ENCODE data around the gene B3GNT7.
"Not testable (repeated sequence)": the region's sequence is repeated elsewhere in the genome, so short reads cannot be mapped to it uniquely, and the experiment has no call there.

Gene B3GNT7

DNA sequence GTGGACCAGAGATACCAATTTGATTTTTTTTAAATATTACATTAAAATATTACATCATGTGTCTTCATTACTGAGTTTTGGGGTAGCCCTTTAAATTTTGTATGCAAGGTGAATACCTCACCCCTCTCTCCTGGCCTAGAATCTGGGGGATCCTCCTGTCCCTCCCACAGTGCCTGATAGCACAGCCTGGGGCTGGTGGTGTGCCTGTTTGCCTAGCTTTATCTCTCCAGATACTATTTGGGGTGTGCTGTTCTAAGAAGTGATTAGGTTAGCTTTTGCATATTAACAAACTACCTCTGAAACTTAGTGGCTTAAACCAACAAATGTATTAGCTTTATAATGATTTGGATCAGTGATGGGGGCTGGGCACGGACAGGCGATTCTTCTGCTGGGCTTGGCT, 20.7 kb upstream of the B3GNT7 start:
- no peaks in the 10 kb centered on the region for H3K27me3 ChIP-seq (ENCODE audit: control insufficient read depth in 1 of 2, insufficient read depth in 2 of 2, low read length in 2 of 2)
- H3K27ac ChIP-seq (ENCODE audit: low read depth, low read length) = no peak overlapping the region
- no peak overlapping the region for H3K4me3 ChIP-seq (ENCODE audit: low read depth in 1 of 2, low read length in 2 of 2)
- no peaks in the 10 kb centered on the region for H3K9me3 ChIP-seq (ENCODE audit: control insufficient read depth in 1 of 2, low read length in 2 of 2)
- peaks cover 8 to 15% of the 10 kb centered on the region in 2 donors for H3K4me1 ChIP-seq (ENCODE audit: control insufficient read depth in 1 of 2, insufficient read depth in 2 of 2, low read length in 2 of 2)
- no peaks in the 10 kb centered on the region for H3K36me3 ChIP-seq (ENCODE audit: control insufficient read depth in 1 of 2, insufficient read depth in 2 of 2, low read length in 2 of 2)
- H3K9ac ChIP-seq (ENCODE audit: low read depth in 1 of 2, low read length in 2 of 2) = no peak overlapping the region

DNA sequence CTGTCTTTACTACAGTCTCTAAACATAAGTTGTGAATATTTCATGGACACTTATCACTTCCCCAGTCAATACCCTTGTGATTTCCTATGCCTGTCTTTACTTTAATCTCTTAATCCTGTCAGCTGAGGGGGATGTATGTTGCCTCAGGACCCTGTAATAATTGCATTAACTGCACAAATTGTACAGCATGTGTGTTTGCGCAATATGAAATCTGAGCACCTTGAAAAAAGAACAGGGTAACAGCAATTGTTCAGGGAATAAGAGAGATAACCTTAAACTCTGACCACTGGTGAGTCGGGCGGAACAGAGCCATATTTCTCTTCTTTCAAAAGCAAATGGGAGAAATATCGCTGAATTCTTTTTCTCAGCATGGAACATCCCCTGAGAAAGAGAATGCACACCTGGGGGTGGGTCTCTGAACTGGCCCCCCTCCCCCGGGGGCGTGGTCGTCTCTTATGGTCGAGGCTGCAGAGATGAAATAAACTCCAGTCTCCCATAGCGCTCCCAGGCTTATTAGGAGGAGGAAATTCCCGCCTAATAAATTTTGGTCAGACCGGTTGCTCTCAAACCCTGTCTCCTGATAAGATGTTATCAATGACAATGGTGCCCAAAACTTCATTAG, 19.4 kb upstream of the B3GNT7 start:
- H3K4me1 ChIP-seq (ENCODE audit: control insufficient read depth in 1 of 2, insufficient read depth in 2 of 2, low read length in 2 of 2) = peaks cover 8 to 15% of the 10 kb centered on the region in 2 donors
- H3K9ac ChIP-seq (ENCODE audit: low read depth in 1 of 2, low read length in 2 of 2); H3K27ac ChIP-seq (ENCODE audit: low read depth, low read length); H3K9me3 ChIP-seq (ENCODE audit: control insufficient read depth in 1 of 2, low read length in 2 of 2); H3K27me3 ChIP-seq (ENCODE audit: control insufficient read depth in 1 of 2, insufficient read depth in 2 of 2, low read length in 2 of 2); H3K36me3 ChIP-seq (ENCODE audit: control insufficient read depth in 1 of 2, insufficient read depth in 2 of 2, low read length in 2 of 2); H3K4me3 ChIP-seq (ENCODE audit: low read depth in 1 of 2, low read length in 2 of 2): not testable (repeated sequence)

DNA sequence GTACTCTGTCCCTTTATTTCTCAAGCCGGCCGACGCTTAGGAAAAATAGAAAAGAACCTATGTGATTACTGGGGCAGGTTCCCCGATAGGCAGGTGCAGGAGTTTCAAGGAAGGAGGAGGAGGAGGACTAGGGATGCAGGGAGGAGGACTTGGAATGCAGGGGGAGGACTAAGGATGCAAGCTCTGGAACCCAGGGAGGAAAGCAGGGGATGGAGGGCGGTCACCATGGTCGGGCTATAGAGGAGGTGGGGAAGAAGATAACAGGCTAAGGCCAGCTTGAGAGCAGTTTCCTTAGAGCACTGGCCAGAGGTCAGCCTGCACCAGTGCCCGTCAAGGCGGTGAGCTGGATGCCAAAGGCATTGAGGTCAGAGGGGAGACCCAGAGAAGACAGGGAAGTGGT, 18.7 kb upstream of the B3GNT7 start:
- H3K36me3 ChIP-seq (ENCODE audit: control insufficient read depth in 1 of 2, insufficient read depth in 2 of 2, low read length in 2 of 2) = no peaks in the 10 kb centered on the region
- no peak overlapping the region for H3K9ac ChIP-seq (ENCODE audit: low read depth in 1 of 2, low read length in 2 of 2)
- no peaks in the 10 kb centered on the region for H3K9me3 ChIP-seq (ENCODE audit: control insufficient read depth in 1 of 2, low read length in 2 of 2)
- no peak overlapping the region for H3K27ac ChIP-seq (ENCODE audit: low read depth, low read length)
- no peak overlapping the region for H3K4me3 ChIP-seq (ENCODE audit: low read depth in 1 of 2, low read length in 2 of 2)
- no peaks in the 10 kb centered on the region for H3K27me3 ChIP-seq (ENCODE audit: control insufficient read depth in 1 of 2, insufficient read depth in 2 of 2, low read length in 2 of 2)
- peaks cover 8 to 15% of the 10 kb centered on the region in 2 donors for H3K4me1 ChIP-seq (ENCODE audit: control insufficient read depth in 1 of 2, insufficient read depth in 2 of 2, low read length in 2 of 2)

DNA sequence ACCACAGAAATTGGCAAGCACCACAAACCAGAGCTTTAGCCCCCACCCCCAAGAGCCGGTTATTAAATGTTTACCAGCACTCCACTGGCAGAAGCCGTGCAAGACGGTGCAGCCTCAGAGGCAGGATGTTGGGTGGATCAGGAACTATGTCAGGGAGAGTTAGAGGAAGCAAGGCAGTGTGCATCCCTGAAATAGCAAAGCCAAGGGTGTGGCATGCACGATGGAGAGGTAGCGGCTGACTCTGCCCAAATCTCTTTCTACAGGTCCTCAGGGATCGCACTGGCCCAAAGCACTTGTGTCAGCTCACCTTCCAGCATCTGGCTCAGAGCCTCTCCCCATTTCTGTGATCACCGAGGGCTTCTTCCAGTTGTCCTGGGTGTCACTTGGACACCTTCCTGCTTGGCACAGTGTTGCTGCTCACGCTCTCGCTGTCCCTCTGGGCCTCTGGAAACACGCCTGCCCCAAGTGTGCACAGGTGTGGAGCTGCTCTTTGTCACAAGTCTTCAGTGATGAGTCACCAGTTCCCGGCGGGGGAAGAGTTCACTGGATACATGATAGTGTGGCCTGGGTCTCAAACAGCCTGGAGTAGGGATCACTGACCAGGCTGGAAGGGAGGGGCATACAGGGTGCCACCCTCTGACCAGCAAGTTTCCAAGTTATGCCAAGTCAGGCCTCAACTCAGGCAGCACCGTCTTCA, 17.3 kb upstream of the B3GNT7 start:
- Histone ChIP-seq H3K27me3 (ENCODE audit: control insufficient read depth in 1 of 2, insufficient read depth in 2 of 2, low read length in 2 of 2) (no peaks in the 10 kb centered on the region), H3K4me3 (ENCODE audit: low read depth in 1 of 2, low read length in 2 of 2) (no peak overlapping the region), H3K4me1 (ENCODE audit: control insufficient read depth in 1 of 2, insufficient read depth in 2 of 2, low read length in 2 of 2) (peaks cover 8 to 15% of the 10 kb centered on the region in 2 donors), H3K9ac (ENCODE audit: low read depth in 1 of 2, low read length in 2 of 2) (no peak overlapping the region), H3K27ac (ENCODE audit: low read depth, low read length) (no peak overlapping the region), H3K36me3 (ENCODE audit: control insufficient read depth in 1 of 2, insufficient read depth in 2 of 2, low read length in 2 of 2) (no peaks in the 10 kb centered on the region), H3K9me3 (ENCODE audit: control insufficient read depth in 1 of 2, low read length in 2 of 2) (no peaks in the 10 kb centered on the region)

DNA sequence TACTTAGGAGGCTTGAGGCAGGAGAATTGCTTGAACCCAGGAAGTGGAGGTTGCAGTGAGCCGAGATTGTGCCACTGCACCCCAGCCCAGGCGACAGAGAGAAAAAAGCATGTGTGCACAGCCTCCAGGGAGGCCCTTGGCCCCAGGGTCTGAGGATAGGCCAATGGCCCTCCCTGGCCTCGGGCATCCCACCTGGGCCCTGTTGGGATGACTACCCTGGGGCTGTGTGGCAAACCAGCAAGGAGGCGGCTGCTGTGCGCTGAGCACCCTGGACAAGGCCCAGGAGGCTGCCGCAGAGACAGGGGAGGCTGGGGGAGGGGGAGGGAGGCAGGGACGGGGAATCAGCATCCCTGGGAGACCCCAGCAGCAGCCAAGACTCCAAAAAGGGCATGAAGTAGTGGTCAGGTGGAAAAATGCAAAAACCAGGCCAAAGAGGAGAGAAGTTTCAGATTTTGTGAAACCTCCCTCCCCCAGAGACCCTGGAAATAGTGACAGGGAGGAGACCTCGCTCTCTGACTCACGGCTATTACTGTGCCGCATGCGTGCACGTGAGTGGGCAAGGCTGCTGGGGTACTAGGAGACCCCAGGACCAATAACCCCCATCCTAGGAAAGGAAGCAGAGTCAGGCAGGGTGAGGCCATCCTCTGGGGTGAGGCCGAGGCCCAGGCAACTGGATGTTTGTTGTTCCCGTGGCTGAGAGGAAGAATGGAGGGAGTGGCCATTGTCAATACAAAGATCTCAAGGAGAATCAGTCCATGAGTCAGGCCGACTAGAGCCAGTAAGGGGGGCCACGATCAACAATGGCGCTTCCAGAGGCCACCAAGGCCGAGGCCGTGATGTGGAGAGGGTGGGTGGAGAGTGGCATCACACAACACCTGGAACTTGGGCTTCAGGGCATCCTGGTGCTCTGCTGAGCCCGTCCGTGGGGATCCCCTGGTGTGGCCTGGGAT, 16.0 kb upstream of the B3GNT7 start:
- no peak overlapping the region for H3K27ac ChIP-seq (ENCODE audit: low read depth, low read length)
- H3K4me1 ChIP-seq (ENCODE audit: control insufficient read depth in 1 of 2, insufficient read depth in 2 of 2, low read length in 2 of 2) = peaks cover 8 to 11% of the 10 kb centered on the region in 2 donors
- no peak overlapping the region for H3K9ac ChIP-seq (ENCODE audit: low read depth in 1 of 2, low read length in 2 of 2)
- H3K36me3 ChIP-seq (ENCODE audit: control insufficient read depth in 1 of 2, insufficient read depth in 2 of 2, low read length in 2 of 2) = no peaks in the 10 kb centered on the region
- H3K4me3 ChIP-seq (ENCODE audit: low read depth in 1 of 2, low read length in 2 of 2) = no peak overlapping the region
- H3K27me3 ChIP-seq (ENCODE audit: control insufficient read depth in 1 of 2, insufficient read depth in 2 of 2, low read length in 2 of 2) = no peaks in the 10 kb centered on the region
- H3K9me3 ChIP-seq (ENCODE audit: control insufficient read depth in 1 of 2, low read length in 2 of 2) = no peaks in the 10 kb centered on the region

DNA sequence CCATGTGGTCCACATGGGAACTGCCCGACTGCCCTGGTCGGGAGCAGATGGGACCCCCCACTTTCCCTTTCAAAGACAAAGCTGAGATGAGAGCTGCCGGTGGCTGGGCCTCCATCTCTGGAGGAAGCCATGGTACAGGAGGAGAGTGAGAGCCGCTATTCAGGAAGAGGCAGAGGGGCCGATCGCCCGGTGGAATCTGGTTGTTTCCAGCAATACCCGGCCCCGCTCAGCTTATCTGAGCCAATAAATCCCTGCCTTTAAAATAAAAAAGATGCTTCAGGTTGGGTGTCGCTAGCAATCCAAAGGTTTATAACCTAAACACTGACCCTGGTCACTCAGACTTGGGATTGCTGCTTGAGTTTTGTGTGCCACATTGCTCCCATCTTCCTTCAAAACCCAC, 15.2 kb upstream of the B3GNT7 start:
- no peaks in the 10 kb centered on the region for H3K9me3 ChIP-seq (ENCODE audit: control insufficient read depth in 1 of 2, low read length in 2 of 2)
- no peaks in the 10 kb centered on the region for H3K27me3 ChIP-seq (ENCODE audit: control insufficient read depth in 1 of 2, insufficient read depth in 2 of 2, low read length in 2 of 2)
- H3K27ac ChIP-seq (ENCODE audit: low read depth, low read length) = no peak overlapping the region
- no peak overlapping the region for H3K9ac ChIP-seq (ENCODE audit: low read depth in 1 of 2, low read length in 2 of 2)
- peaks cover 8 to 11% of the 10 kb centered on the region in 2 donors for H3K4me1 ChIP-seq (ENCODE audit: control insufficient read depth in 1 of 2, insufficient read depth in 2 of 2, low read length in 2 of 2)
- no peaks in the 10 kb centered on the region for H3K36me3 ChIP-seq (ENCODE audit: control insufficient read depth in 1 of 2, insufficient read depth in 2 of 2, low read length in 2 of 2)
- H3K4me3 ChIP-seq (ENCODE audit: low read depth in 1 of 2, low read length in 2 of 2) = no peak overlapping the region

DNA sequence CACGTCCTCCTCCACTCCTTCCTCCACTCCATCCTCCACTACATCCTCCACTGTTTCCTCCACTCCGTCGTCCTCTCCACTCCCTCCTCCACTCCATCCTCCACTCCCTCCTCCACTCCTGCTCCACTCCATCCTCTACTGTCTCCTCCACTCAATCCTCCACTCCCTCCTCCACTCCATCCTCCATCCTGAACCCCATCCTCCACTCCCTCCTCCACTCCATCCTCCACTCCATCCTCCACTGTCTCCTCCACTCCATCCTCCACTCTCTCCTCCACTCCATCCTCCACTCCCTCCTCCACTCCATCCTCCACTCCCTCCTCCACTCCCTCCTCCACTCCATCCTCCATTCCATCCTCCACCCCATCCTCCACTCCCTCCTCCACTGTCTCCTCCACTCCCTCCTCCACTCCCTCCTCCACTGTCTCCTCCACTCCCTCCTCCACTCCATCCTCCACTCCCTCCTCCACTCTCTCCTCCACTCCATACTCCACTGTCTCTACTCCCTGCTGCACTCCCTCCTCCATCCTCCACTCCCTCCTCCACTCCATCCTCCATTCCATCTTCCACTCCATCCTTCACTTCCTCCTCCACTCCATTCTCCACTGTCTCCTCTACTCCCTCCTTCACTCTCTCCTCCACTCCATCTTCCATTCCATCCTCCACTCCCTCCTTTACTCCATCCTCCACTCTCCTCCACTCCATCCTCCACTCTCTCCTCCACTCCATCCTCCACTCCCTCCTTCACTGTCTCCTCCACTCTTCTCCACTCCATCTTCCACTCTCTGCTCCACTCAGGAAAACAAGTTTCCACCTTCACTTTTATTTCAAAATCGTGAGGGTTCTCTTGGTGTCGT, 14.3 kb upstream of the B3GNT7 start:
- Histone ChIP-seq H3K9ac (ENCODE audit: low read depth in 1 of 2, low read length in 2 of 2) (no peak overlapping the region), H3K4me1 (ENCODE audit: control insufficient read depth in 1 of 2, insufficient read depth in 2 of 2, low read length in 2 of 2) (peaks cover 8 to 11% of the 10 kb centered on the region in 2 donors), H3K4me3 (ENCODE audit: low read depth in 1 of 2, low read length in 2 of 2) (no peak overlapping the region), H3K27me3 (ENCODE audit: control insufficient read depth in 1 of 2, insufficient read depth in 2 of 2, low read length in 2 of 2) (no peaks in the 10 kb centered on the region), H3K27ac (ENCODE audit: low read depth, low read length) (no peak overlapping the region), H3K36me3 (ENCODE audit: control insufficient read depth in 1 of 2, insufficient read depth in 2 of 2, low read length in 2 of 2) (no peaks in the 10 kb centered on the region), H3K9me3 (ENCODE audit: control insufficient read depth in 1 of 2, low read length in 2 of 2) (no peaks in the 10 kb centered on the region)

DNA sequence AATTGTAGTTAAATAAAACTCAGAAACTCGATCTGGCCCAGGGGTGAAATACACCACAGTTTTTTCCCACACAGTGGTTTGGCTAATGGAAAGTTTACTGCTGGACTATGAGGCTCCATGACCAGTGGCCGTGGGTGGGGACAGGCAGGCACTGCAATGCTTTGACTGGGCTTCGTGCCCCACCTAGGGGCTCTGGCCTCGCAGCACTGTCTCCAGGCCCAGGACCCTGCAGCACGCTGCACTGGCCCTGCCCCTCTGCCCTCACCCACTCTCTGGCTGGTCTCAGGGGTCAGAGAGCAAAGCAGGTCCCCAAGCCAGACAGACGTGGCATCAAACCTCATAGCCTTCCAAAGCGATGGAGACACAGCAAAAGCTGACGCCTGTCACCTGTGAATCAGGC, 13.4 kb upstream of the B3GNT7 start:
- H3K36me3 ChIP-seq (ENCODE audit: control insufficient read depth in 1 of 2, insufficient read depth in 2 of 2, low read length in 2 of 2) = no peaks in the 10 kb centered on the region
- H3K27me3 ChIP-seq (ENCODE audit: control insufficient read depth in 1 of 2, insufficient read depth in 2 of 2, low read length in 2 of 2) = no peaks in the 10 kb centered on the region
- no peak overlapping the region for H3K27ac ChIP-seq (ENCODE audit: low read depth, low read length)
- H3K4me3 ChIP-seq (ENCODE audit: low read depth in 1 of 2, low read length in 2 of 2) = no peak overlapping the region
- no peak overlapping the region for H3K9ac ChIP-seq (ENCODE audit: low read depth in 1 of 2, low read length in 2 of 2)
- peaks cover 8 to 11% of the 10 kb centered on the region in 2 donors for H3K4me1 ChIP-seq (ENCODE audit: control insufficient read depth in 1 of 2, insufficient read depth in 2 of 2, low read length in 2 of 2)
- H3K9me3 ChIP-seq (ENCODE audit: control insufficient read depth in 1 of 2, low read length in 2 of 2) = no peaks in the 10 kb centered on the region

DNA sequence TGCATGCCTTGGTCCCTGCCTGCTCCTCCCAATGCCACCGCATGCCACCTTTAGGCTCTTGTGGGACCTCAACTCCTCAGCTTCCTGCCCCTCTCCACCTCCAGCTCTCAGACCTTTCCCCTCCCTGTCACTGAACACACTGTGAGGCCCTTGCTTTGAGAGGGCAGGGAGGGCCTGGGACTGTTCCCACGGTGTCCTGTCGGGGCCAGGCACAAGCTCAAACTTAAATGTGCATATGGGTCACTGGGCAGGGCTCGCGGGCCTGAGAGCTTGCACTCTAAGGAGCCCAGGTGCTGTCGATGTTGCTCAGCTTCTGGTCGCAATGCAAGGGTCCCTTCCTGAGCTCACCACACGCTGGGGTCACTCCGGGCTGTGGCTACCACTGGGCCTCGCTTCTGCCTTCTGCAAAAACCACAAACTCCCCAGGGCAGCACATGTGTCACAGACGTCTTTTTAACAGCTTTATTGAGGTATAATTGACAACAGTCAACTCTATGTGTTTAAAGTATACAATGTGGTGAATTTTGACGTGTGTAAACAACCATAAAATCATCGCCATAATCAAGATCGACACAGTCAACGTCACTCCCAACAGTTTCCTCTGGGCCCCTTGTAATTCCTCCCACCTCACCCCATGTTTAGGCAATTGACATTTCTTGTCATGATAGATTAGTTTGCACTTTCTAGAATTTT, 11.9 kb upstream of the B3GNT7 start:
- no peak overlapping the region for H3K9ac ChIP-seq (ENCODE audit: low read depth in 1 of 2, low read length in 2 of 2)
- no peaks in the 10 kb centered on the region for H3K36me3 ChIP-seq (ENCODE audit: control insufficient read depth in 1 of 2, insufficient read depth in 2 of 2, low read length in 2 of 2)
- no peak overlapping the region for H3K27ac ChIP-seq (ENCODE audit: low read depth, low read length)
- H3K4me3 ChIP-seq (ENCODE audit: low read depth in 1 of 2, low read length in 2 of 2) = no peak overlapping the region
- no peaks in the 10 kb centered on the region for H3K9me3 ChIP-seq (ENCODE audit: control insufficient read depth in 1 of 2, low read length in 2 of 2)
- no peaks in the 10 kb centered on the region for H3K27me3 ChIP-seq (ENCODE audit: control insufficient read depth in 1 of 2, insufficient read depth in 2 of 2, low read length in 2 of 2)
- H3K4me1 ChIP-seq (ENCODE audit: control insufficient read depth in 1 of 2, insufficient read depth in 2 of 2, low read length in 2 of 2) = peaks cover 2% of the 10 kb centered on the region in 2 donors

All from duodenal mucosa (tissue), 2 donors.